Endothelial cell of umbilical vein (primary cell): Measurements from ENCODE around the gene CAMKV. TPM values are rescaled to one million over a fixed set of nuclear protein-coding genes. Genes with fewer than 3 reads are reported as not detected.

Source experiments
- BruUV-seq: library from RNA; stranded (reverse); fragments of 400-500 nt; replicated peaks from 2 replicates; lab custom pipeline; 2021; lab: Mats Ljungman, UMichigan
- CTCF ChIA-PET: fragments of 300-600, 350-600 bp; sonication (Branson Sonifier 250); formaldehyde crosslinking; loops from one replicate; lab custom pipeline; 2021; ENCODE audit warnings: antibody characterized with exemption, inconsistent platforms; lab: Charles Lee
- POLR2A ChIA-PET: fragments of 300-600, 350-600 bp; sonication (Branson Sonifier 250); formaldehyde crosslinking; loops from one replicate; lab custom pipeline; 2021; ENCODE audit warnings: antibody characterized with exemption, inconsistent platforms; lab: Charles Lee
- DNase-seq: peaks from one replicate; pipeline ENCODE4 v3.0.0-alpha.2; 2011; ENCODE audit warnings: low read depth, low spot score
- FAIRE-seq: peaks from 2 replicates; lab custom pipeline; 2011; peaks lifted over from hg19 to GRCh38; lab: Jason Lieb, UNC
- H2AFZ ChIP-seq: 2 replicates; pipeline ENCODE4 v1.6.0; 2012; ENCODE audit warnings: low read depth, low read length, control low read depth, inconsistent platforms
- H3K27ac ChIP-seq: 2 replicates; pipeline ENCODE4 v1.5.1; 2011; ENCODE audit warnings: low read depth, mild to moderate bottlenecking, control low read depth, low read length, moderate library complexity; ENCODE audit not compliant: insufficient read depth
- H3K27me3 ChIP-seq, 2 experiments: 2 replicates each; pipeline versions ENCODE4 v1.6.0 to v1.6.1; 2011; ENCODE audit warnings: low read length in 2 of 2, mixed read lengths in 1 of 2; ENCODE audit not compliant: control insufficient read depth in 2 of 2, insufficient read depth in 2 of 2
- H3K36me3 ChIP-seq, 2 experiments: 2 replicates in 1 of 2; 3 replicates in 1 of 2; pipeline ENCODE4 v1.5.1; 2011; ENCODE audit warnings: low read length in 2 of 2, mild to moderate bottlenecking in 1 of 2, moderate library complexity in 1 of 2; ENCODE audit not compliant: control insufficient read depth in 2 of 2, insufficient read depth in 2 of 2; ENCODE audit errors: extremely low read depth in 1 of 2
- H3K4me1 ChIP-seq: 3 replicates; pipeline ENCODE4 v1.5.1; 2011; ENCODE audit warnings: mild to moderate bottlenecking, low read length; ENCODE audit not compliant: control insufficient read depth, insufficient read depth; ENCODE audit errors: extremely low read depth
- H3K4me2 ChIP-seq: 2 replicates; pipeline ENCODE4 v1.6.1; 2011; ENCODE audit warnings: low read length, control low read depth, mixed read lengths; ENCODE audit not compliant: insufficient read depth
- H3K4me3 ChIP-seq, 3 experiments: fragments of 200-600 bp in 1 of 3; sonication (generic), shearing (Covaris generic) in 1 of 3; replicated peaks in 1 of 3; 2 replicates each; pipeline ENCODE4 v1.5.1; 2011 to 2016; ENCODE audit warnings: control low read depth in 3 of 3, low read length in 3 of 3, mild to moderate bottlenecking in 2 of 3, inconsistent platforms in 1 of 3, low read depth in 1 of 3, moderate library complexity in 1 of 3; ENCODE audit not compliant: insufficient read depth in 1 of 3
- H3K79me2 ChIP-seq: 2 replicates; pipeline ENCODE4 v1.6.0; 2012; ENCODE audit warnings: low read length, inconsistent platforms; ENCODE audit not compliant: control insufficient read depth, insufficient read depth
- H3K9ac ChIP-seq: replicated peaks from 2 replicates; pipeline ENCODE3; 2011; ENCODE audit warnings: low read length, control low read depth; ENCODE audit not compliant: insufficient read depth; ENCODE audit errors: extremely low read depth
- H3K9me1 ChIP-seq: replicated peaks from 3 replicates; pipeline ENCODE4 v1.6.0; 2011; ENCODE audit warnings: mild to moderate bottlenecking, low read length; ENCODE audit not compliant: control insufficient read depth, insufficient read depth; ENCODE audit errors: extremely low read depth
- H3K9me3 ChIP-seq: replicated peaks from 2 replicates; pipeline ENCODE4 v1.5.1; 2012; ENCODE audit warnings: low read length, inconsistent platforms; ENCODE audit not compliant: control insufficient read depth, insufficient read depth
- H4K20me1 ChIP-seq: replicated peaks from 2 replicates; pipeline ENCODE3; 2011; ENCODE audit warnings: mild to moderate bottlenecking, low read length; ENCODE audit not compliant: control insufficient read depth, insufficient read depth; ENCODE audit errors: extremely low read depth
- CTCF ChIP-seq, 2 donors: IDR thresholded peaks; 1 replicate in 1 of 2; 2 replicates in 1 of 2; pipeline ENCODE4 v1.5.1; 2011; ENCODE audit warnings: low read length in 2 of 2, mild to moderate bottlenecking in 2 of 2, moderate library complexity in 2 of 2, control low read depth in 1 of 2, inconsistent platforms in 1 of 2, low read depth in 1 of 2; ENCODE audit not compliant: insufficient read depth in 1 of 2; ENCODE audit errors: extremely low read depth in 1 of 2
- EZH2 ChIP-seq: IDR thresholded peaks from 2 replicates; pipeline ENCODE4 v1.6.1; 2012; ENCODE audit warnings: borderline replicate concordance, low read depth, mild to moderate bottlenecking, moderate library complexity, low read length, inconsistent platforms; ENCODE audit not compliant: severe bottlenecking
- FOS ChIP-seq: IDR thresholded peaks from 2 replicates; pipeline ENCODE4 v1.6.1; 2011; ENCODE audit warnings: mild to moderate bottlenecking, low read length, moderate library complexity, borderline replicate concordance; ENCODE audit not compliant: insufficient read depth
- GATA2 ChIP-seq: IDR thresholded peaks from 2 replicates; pipeline ENCODE4 v1.7.0; 2011; ENCODE audit warnings: low read depth, mild to moderate bottlenecking, moderate library complexity, mixed read lengths, low read length; ENCODE audit not compliant: insufficient read length, insufficient read depth
- JUN ChIP-seq: IDR thresholded peaks from 2 replicates; pipeline ENCODE4 v1.6.1; 2011; ENCODE audit warnings: borderline replicate concordance, low read depth; ENCODE audit not compliant: insufficient read length, insufficient read depth
- MAX ChIP-seq: IDR thresholded peaks from 2 replicates; pipeline ENCODE4 v1.6.1; 2011; ENCODE audit not compliant: insufficient read depth, insufficient read length
- MYC ChIP-seq: IDR thresholded peaks from one replicate; pipeline ENCODE4 v1.6.1; 2011; ENCODE audit warnings: mild to moderate bottlenecking, low read depth, low read length
- POLR2A ChIP-seq: IDR thresholded peaks from 2 replicates; pipeline ENCODE4 v1.6.1; 2012; ENCODE audit warnings: low read depth, mild to moderate bottlenecking, control low read depth, low read length
- POLR2AphosphoS5 ChIP-seq: IDR thresholded peaks from 2 replicates; pipeline ENCODE4 v1.6.1; 2012; ENCODE audit warnings: low read depth, mild to moderate bottlenecking, control low read depth, low read length, moderate library complexity; ENCODE audit not compliant: insufficient read depth
- dilution Hi-C: fragments of 300-500 bp; cut with MboI; formaldehyde crosslinking; loops from one replicate; pipeline ENCODE4 v1.15.0; 2019; ENCODE audit warnings: low sequenced_read_pairs; ENCODE audit not compliant: extremely low pct_ligation_motif_present
- intact Hi-C: fragments of 100-400 bp; cut with micrococcal nuclease; formaldehyde crosslinking; loops from one replicate; pipeline ENCODE4 v1.10.0; 2022
- polyA plus RNA-seq, 4 experiments: library from polyadenylated mRNA; depleted of rRNA in 3 of 4; stranded (reverse) in 3 of 4; unstranded in 1 of 4; fragments of >200 nt; gene quantifications; 2 replicates each; pipeline versions ENCODE4 v1.2.1 to v1.2.3, GENCODE V29; 2011 to 2012; ENCODE audit warnings: missing spikeins in 1 of 4
- total RNA-seq: library from RNA; stranded (reverse); gene quantifications from 2 replicates; pipeline ENCODE4 v1.2.3, GENCODE V29; 2021

CAMKV gene
- total and polyA plus RNA-seq, 2 donors (not counting 3 experiments of a cell fraction or from before 2014, with no cell fraction given) = not detected

DNA sequence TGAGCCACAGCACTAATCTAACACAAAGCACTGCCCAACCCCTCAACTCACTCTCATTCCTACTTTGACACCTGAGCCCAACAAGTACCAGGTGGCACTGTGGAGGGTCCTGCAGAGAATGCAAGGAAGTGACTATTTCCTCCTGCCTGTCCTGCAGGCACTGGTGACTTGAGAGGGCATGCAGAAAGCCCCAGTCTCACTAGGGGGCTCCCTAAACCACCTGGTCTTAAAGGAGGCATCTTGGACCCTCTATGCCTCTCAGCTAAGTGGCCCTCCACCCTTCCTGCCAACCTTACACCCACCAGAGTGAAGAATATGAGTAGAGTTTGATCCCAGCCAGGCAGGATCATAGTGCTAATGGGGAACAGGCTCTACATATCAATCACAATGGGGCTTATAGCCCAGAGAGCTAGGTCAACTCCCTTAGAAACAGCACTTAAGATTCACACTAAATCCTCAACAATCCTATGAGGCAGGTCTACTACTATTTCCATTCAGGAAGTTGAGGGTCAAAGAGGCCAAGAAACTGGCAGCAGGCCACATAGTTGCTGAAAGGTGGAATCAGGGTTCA, 28.5 kb downstream of the CAMKV start:
- no peaks in the 10 kb centered on the region for H3K9me3 ChIP-seq
- no peak overlapping the region for H3K27ac ChIP-seq
- dilution Hi-C loops = no loop called here
- H3K4me1 ChIP-seq = peaks cover 15% of the 10 kb centered on the region
- no TSS peak for BruUV-seq
- CTCF ChIA-PET = interaction anchor here (0.6 to 11.8 kb wide), 21 partner anchors 8 to 385 kb away, joined by 3 to 545 read pairs (median 4); partner anchors contain the start of genes CDHR4, INKA1, MON1A and MST1R
- H3K36me3 ChIP-seq = peaks cover 0 to 2% of the 10 kb centered on the region in 2 experiments
- H2AFZ ChIP-seq = no peak overlapping the region
- H3K79me2 ChIP-seq = no peaks in the 10 kb centered on the region
- H3K9me1 ChIP-seq = no peaks in the 10 kb centered on the region
- peak; percentile 75 for FAIRE-seq
- H3K4me2 ChIP-seq = no peak overlapping the region
- peak; percentile 61 for DNase-seq
- H3K4me3 ChIP-seq = no peak overlapping the region
- no peaks in the 10 kb centered on the region for H3K27me3 ChIP-seq
- POLR2A ChIA-PET = no interaction called here
- H4K20me1 ChIP-seq = no peaks in the 10 kb centered on the region
- intact Hi-C loops = loop anchor here (1.0 to 2.0 kb wide), 2 partner anchors 65 to 252 kb away; no protein-coding TSS in a partner anchor
- TF ChIP-seq CTCF (IDR thresholded peaks at IDR 0.05; ENCODE audit: extremely low read depth in 1 of 2, insufficient read depth in 1 of 2, low read depth in 1 of 2, low read length in 2 of 2) (peak; percentile 53 to 72), FOS (no peak)
- no peak overlapping the region for H3K9ac ChIP-seq

GRCh38 chr3:49840388-49840787, 29.3 kb downstream of the CAMKV start:
- no peak overlapping the region for H3K4me3 ChIP-seq
- no peak overlapping the region for H2AFZ ChIP-seq
- POLR2A ChIA-PET = interaction anchor here (0.7 kb wide), 1 partner anchor 33 kb away, joined by 6 read pairs; no protein-coding TSS in a partner anchor
- no peaks in the 10 kb centered on the region for H3K27me3 ChIP-seq
- no peak overlapping the region for H3K27ac ChIP-seq
- no TSS peak for BruUV-seq
- no peak for DNase-seq
- no peak for FAIRE-seq
- no peak overlapping the region for H3K4me2 ChIP-seq
- no peaks in the 10 kb centered on the region for H3K9me1 ChIP-seq
- no peak overlapping the region for H3K9ac ChIP-seq
- no peaks in the 10 kb centered on the region for H3K79me2 ChIP-seq
- H3K9me3 ChIP-seq = no peaks in the 10 kb centered on the region
- H3K4me1 ChIP-seq = peaks cover 15% of the 10 kb centered on the region
- no peaks in the 10 kb centered on the region for H4K20me1 ChIP-seq
- dilution Hi-C loops (no loop called here), intact Hi-C loops (loop anchor here (2.0 kb wide), 1 partner anchor 252 kb away; no protein-coding TSS in a partner anchor)
- CTCF ChIA-PET = interaction anchor here (1.2 to 11.8 kb wide), 8 partner anchors 10 to 301 kb away, joined by 4 to 545 read pairs (median 12); partner anchors contain the start of genes CDHR4, INKA1, MST1R and UBA7
- TF ChIP-seq GATA2 (no peak), POLR2AphosphoS5 (no peak), CTCF (IDR thresholded peaks at IDR 0.05; ENCODE audit: extremely low read depth in 1 of 2, insufficient read depth in 1 of 2, low read depth in 1 of 2, low read length in 2 of 2) (no peak), JUN (no peak), MYC (no peak), EZH2 (no peak), POLR2A (no peak), FOS (no peak), MAX (no peak)
- peaks cover 0 to under 1% of the 10 kb centered on the region in 2 experiments for H3K36me3 ChIP-seq
